HG02610 (cell line): ENCODE measurements around the gene CCR5AS.

Source experiments
- ATAC-seq: cut with Tn5 transposase; IDR thresholded peaks from one replicate; pipeline ENCODE4 v1.9.1; 2021; ENCODE audit warnings: mild to moderate bottlenecking, moderate library complexity; ENCODE audit not compliant: unreplicated experiment

CCR5AS gene

GRCh38 chr3:46318207-46318927 is 88.5 kb downstream of the CCR5AS start:
- ATAC-seq: no peak

- ATAC-seq: no peak
These were observed 90.7 kb downstream of the CCR5AS start for GRCh38 chr3:46316206-46316605.

GRCh38 chr3:46314517-46314916 is 92.3 kb downstream of the CCR5AS start:
- ATAC-seq: no peak
